A172 (cell line): ENCODE measurements around the gene HOXA1. TPM values are rescaled to one million over a fixed set of nuclear protein-coding genes. Genes with fewer than 3 reads are reported as not detected.
A peak's percentile ranks its signal among the peaks of the same experiment; 100 is the strongest.

Experiments
- DNase-seq: peaks from one replicate; pipeline ENCODE4 v3.0.0-alpha.2; 2015; ENCODE audit warnings: low spot score
- total RNA-seq: library from RNA; depleted of rRNA; stranded (reverse); fragments of >200 nt; shearing (Covaris generic); gene quantifications from 2 replicates; pipeline ENCODE4 v1.2.3, GENCODE V29; 2014

HOXA1 gene
- total RNA-seq, 1 experiment from 2014 or later: not detected

GRCh38 chr7:27092819-27093110 is 3.0 kb downstream of the HOXA1 start:
- no peak for DNase-seq

GRCh38 chr7:27091941-27092818 is 3.6 kb downstream of the HOXA1 start:
- no peak for DNase-seq

DNA sequence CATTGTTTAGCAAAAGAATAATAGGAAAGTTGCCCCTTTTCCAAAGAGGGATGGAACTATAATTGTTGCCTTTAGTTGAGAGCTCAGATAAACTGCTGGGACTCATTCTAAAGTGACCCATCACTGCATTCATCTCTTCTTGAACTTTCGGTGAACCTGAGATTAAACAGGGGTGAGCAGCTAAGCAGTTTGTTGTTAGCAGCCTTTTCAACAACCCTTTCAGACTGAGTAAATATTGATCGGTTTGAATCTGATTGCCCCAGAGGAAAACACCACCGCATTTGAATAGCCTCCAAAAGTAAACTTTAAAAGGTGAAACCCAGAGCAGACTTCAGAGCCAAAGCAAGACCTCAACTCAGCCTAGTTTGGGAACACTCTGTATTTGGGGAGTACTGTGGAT is 4.7 kb downstream of the HOXA1 start:
- DNase-seq: no peak

DNA sequence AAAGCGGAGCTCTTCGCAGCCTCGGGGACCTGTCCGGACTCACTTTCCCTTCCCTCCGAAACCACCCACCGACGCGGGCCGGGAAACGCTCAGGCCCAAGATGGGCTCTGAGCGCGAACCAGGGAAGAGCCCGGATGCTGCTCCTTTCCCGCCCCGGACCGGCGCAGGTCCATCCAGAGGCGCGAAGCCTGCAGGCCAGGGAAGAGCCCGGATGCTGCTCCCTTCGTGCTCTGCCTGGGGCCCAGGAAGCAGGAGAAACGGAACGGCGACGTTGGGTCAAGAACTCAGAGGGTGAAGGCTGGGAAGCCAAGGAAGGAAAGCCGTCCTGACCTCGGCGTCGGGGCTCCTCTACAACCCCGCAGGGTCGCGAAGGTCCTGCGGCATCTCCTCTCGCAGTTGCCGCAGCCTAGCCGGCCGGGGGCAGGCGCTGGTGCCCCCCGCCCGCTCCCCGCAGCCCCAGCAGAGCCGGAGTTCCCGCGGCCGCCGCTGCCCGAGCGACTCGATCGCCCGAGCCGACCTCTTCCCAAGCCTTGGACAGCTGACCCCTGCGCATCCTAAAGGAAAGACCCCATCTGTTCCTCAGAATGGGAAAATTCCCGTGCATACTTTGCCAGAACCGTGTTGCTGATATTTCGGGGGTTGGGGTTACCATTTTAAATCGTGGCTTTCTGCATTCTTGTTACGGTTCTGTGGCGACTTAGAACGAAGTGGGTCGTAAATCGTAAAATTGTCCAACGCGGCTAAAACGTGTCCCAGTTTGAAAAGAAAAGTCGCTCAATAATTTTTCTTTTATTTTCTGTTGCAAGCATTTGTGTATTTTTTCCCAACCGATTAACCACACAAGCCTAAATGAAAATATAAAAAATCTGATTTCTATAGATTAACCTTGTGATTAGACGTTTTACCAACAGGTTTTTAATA is 7.5 kb downstream of the HOXA1 start:
- no peak for DNase-seq

GRCh38 chr7:27083646-27084045 is 12.2 kb downstream of the HOXA1 start:
- no peak for DNase-seq

GRCh38 chr7:27082171-27082570 is 13.6 kb downstream of the HOXA1 start:
- DNase-seq: peak; percentile 25

GRCh38 chr7:27080844-27081436 is 14.9 kb downstream of the HOXA1 start:
- DNase-seq: peak; percentile 37

- DNase-seq: no peak
Observed at GRCh38 chr7:27079234-27079975, 16.4 kb downstream of the HOXA1 start.

DNA sequence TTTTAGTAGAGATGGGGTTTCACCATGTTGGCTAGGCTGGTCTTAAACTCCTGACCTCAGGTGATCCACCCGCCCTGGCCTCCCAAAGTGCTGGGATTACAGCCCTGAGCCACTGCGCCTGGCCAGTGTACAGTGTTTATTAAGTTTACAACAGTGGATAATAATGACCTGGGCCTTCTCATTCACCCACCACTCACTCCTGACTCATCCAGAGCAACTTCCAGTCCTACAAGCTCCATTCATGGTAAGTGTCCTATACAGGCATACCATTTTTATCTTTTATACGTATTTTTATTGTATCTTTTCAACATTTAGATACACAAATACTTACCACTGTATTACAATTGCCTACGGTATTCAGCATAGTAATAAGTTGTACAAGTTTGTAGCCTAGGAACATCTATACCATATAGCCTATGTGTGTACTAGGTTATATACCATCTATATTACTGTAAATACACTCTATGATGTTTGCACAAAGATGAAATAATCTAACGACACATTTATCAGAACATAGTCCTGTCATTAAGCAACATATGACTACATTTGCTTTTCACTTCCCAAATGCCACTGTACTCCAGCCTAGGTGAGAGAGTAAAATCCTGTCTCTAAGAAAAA is 17.1 kb downstream of the HOXA1 start:
- DNase-seq: no peak

GRCh38 chr7:27073076-27073475 is 22.7 kb downstream of the HOXA1 start:
- peak; percentile 35 for DNase-seq

DNA sequence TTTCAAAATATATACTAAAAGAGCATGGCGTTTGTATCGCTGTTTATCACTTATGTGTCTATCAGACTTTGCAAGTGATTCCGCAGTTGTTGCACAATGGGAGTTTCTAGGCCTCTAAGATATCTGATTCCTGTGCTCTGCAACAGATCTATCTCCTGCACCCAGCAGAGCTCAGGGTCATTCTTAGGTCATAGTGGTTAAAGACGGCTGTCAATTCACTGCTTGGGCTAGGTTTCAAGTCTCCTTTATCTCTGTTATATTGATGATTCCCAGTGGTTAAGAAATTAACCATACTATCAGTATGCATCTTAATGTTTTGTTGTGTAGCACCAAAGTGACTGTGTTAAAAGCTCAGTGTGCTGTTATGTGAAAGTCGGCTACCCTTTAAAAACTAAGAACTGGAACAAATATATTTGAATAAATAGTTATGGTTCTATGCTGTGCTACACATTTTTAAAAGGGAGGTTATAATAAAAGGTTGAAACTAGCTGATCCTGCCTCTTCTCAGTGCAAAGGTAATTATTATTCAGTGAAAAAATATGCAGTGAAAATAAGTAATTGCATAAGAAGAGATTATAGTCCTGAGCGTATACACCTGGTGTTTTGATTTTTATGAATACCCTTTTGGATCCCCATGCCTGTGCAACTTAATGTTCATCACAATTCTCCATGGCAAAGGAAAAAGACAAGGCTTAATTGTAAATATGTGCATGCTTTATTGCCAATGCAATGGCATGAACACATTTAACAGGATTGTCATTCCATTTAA is 24.0 kb downstream of the HOXA1 start:
- no peak for DNase-seq

DNA sequence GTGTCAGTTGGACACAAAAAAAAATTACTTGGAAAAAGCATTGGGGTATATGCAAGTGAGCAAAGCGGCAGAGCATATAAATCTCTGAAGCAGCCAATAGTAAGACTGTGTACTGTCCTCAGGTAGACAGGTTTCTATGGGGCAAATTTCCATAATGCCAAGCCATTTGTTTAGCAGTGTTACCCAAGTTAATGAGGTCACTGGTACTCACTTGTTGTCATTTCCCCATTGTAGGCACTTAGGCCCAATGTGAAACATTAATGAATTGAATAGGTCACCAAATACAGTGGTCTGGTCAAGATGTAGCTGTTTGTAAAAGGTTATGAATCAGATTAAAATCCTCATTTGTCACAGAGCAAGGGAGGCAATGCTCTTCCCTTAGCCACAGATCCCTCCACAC is 27.5 kb downstream of the HOXA1 start:
- no peak for DNase-seq

DNA sequence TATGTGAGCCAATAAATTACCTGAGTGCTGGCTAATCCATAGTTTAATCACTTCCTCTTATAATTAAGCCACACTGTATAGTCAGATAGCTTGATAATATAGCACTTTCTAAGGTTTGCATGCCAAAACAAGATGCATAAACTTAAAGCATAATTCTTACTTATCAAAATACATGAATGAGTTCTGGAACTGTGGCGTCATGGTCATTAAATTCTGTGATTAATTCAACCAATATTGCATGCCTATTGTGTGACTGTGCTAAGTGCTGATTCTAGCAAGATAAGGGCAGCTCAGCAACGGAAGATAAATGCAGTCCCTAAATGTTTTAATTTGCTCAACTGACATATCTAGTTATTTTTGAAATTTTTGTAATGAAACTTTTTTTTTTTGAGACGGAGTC is 29.7 kb downstream of the HOXA1 start:
- DNase-seq: peak; percentile 92

DNA sequence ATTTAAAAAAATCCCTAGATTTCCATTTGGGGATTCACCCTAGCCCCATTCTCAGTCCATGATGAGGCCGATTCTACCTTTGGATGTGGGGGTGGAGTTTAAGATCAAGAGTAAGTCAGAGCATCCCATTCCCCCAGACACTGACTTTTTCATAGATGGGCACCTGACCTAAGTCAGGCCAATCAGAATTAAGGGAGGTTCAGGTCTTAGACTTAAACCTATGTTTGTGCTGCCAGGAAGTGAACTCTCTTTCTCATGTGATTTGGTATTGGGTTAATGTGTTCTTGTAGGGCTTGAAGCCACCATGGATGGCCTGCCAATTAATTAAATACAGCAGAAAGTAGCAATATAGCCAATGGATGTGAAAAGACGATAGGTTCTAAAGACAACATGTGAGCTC is 30.1 kb downstream of the HOXA1 start:
- no peak for DNase-seq

DNA sequence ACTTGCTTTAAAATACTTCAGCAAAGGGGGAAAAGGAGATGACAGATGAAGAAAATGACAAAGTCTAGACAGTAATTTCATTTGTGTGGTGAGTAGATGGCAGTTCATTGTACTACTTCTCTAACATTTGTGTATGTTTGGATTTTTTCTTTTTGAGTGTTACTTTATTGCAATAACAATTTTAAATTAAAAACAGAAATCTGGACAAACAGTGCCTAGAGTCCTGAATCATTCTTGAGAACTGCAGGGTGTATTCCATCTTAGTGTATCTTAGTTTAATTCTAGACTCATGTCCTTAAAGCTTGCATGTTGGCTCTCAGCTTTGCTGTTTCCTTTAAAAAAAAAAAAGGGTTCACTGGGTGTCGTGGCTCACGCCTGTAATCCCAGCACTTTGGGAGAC is 31.1 kb downstream of the HOXA1 start:
- DNase-seq: no peak

DNA sequence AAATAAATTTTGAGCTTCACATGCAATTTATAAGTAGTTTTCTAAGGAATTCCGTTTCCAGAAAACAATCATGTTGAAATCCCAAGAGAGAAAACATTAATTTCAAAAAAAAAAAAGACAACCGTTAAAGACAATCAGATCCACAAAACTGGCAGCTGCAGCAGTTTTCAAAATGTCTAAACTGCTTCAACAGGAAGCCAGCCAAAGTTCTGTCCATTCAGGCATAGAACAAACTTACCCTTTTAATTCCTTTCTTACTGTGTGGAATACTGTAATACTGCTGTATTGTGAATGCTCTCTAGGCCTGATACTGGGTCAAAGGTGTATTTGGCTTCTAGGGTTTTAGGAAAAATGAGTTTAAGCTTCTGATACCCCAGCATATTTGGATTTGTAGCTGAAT is 31.6 kb downstream of the HOXA1 start:
- DNase-seq: no peak

DNA sequence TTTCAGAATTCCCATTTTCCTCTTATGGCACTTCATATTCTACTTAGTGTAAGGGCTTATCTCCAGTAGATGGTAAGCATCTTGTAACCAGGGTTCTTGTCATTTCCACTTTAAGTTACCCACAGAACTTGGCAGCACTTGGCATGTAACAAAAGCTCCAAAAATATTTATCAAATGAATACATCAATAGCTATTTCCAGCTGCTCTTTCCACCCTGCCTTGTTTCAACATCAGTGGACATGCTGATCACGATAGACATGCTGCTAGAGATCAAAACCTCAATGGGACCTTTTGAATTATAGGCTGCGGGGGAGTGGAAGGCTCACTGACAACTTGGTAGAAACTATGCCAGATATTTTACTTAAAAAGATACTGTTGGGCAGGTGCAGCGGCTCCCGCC is 32.9 kb downstream of the HOXA1 start:
- DNase-seq: no peak

DNA sequence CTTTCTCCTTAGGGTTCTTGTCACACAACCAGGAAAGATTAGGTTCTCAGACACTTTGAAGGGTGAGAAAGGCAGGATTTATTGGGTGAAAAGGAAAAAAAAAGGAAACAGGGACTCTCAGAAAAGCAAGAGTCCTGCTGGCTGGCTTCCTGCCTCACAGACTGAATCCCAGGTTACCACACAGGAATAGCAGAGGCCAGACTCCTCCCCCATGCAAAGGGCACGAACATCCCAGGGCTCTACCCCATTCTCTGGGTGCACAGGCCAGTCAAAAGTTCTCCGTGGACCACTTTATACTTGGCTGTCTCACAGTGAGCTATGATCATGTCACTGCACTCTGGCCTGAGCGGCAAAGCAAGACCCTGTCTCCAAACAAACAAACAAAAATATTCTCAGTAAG is 42.6 kb downstream of the HOXA1 start:
- DNase-seq: no peak

GRCh38 chr7:27051451-27051850 is 44.3 kb downstream of the HOXA1 start:
- no peak for DNase-seq

- no peak for DNase-seq
Observed at GRCh38 chr7:27048438-27048837, 47.4 kb downstream of the HOXA1 start.
